DMS153 treated with DMSO at 0.1 percent for 48 hours (cell line): ENCODE data around the gene LRRC4C.
"Not testable (repeated sequence)": the region's sequence is repeated elsewhere in the genome, so short reads cannot be mapped to it uniquely, and the experiment has no call there.

Experiments used
- DNase-seq: peaks from one replicate; lab custom pipeline; 2025; ENCODE audit not compliant: unreplicated experiment; lab: John Stamatoyannopoulos, UW

LRRC4C gene

GRCh38 chr11:40187295-40187694 is 1272.2 kb downstream of the LRRC4C start:
- no peak for DNase-seq

- DNase-seq, result peak; percentile 68
Observed at GRCh38 chr11:40186437-40187263, 1272.8 kb downstream of the LRRC4C start.

- no peak for DNase-seq
Observed at GRCh38 chr11:40185793-40186192, 1273.7 kb downstream of the LRRC4C start.

- DNase-seq, result no peak
Observed at GRCh38 chr11:40183073-40184064, 1276.1 kb downstream of the LRRC4C start.

- DNase-seq, result no peak
Observed at GRCh38 chr11:40179541-40179940, 1279.9 kb downstream of the LRRC4C start.

GRCh38 chr11:40178470-40178869 is 1281.0 kb downstream of the LRRC4C start:
- no peak for DNase-seq

- DNase-seq, result no peak
Observed at GRCh38 chr11:40175980-40176379, 1283.5 kb downstream of the LRRC4C start.

- DNase-seq, result no peak
Observed at GRCh38 chr11:40170078-40170477, 1289.4 kb downstream of the LRRC4C start.

GRCh38 chr11:40168414-40168813 is 1291.0 kb downstream of the LRRC4C start:
- no peak for DNase-seq

GRCh38 chr11:40167805-40168204 is 1291.6 kb downstream of the LRRC4C start:
- DNase-seq, result not testable (repeated sequence)

- DNase-seq, result no peak
Observed at GRCh38 chr11:40166892-40167291, 1292.6 kb downstream of the LRRC4C start.

GRCh38 chr11:40162901-40163883 is 1296.3 kb downstream of the LRRC4C start:
- no peak for DNase-seq

- DNase-seq, result no peak
Observed at GRCh38 chr11:40161854-40162410, 1297.5 kb downstream of the LRRC4C start.

- DNase-seq, result no peak
Observed at GRCh38 chr11:40160418-40160817, 1299.0 kb downstream of the LRRC4C start.

GRCh38 chr11:40149721-40150120 is 1309.7 kb downstream of the LRRC4C start:
- DNase-seq, result no peak

GRCh38 chr11:40140560-40140959 is 1318.9 kb downstream of the LRRC4C start:
- no peak for DNase-seq

GRCh38 chr11:40139536-40139935 is 1319.9 kb downstream of the LRRC4C start:
- DNase-seq, result no peak

- DNase-seq, result no peak
Observed at GRCh38 chr11:40139066-40139465, 1320.4 kb downstream of the LRRC4C start.

GRCh38 chr11:40134820-40135570 is 1324.5 kb downstream of the LRRC4C start:
- DNase-seq, result no peak

- no peak for DNase-seq
Observed at GRCh38 chr11:40133498-40133897, 1326.0 kb downstream of the LRRC4C start.
